Activated T-cell treated with anti-CD3 and anti-CD28 coated beads for 48 hours (primary cell): ENCODE measurements around the gene CFAP68.

Experiments
- DNase-seq: peaks from one replicate; pipeline ENCODE4 v3.0.0-alpha.2; 2020; ENCODE audit warnings: low read depth

The CFAP68 gene

DNA sequence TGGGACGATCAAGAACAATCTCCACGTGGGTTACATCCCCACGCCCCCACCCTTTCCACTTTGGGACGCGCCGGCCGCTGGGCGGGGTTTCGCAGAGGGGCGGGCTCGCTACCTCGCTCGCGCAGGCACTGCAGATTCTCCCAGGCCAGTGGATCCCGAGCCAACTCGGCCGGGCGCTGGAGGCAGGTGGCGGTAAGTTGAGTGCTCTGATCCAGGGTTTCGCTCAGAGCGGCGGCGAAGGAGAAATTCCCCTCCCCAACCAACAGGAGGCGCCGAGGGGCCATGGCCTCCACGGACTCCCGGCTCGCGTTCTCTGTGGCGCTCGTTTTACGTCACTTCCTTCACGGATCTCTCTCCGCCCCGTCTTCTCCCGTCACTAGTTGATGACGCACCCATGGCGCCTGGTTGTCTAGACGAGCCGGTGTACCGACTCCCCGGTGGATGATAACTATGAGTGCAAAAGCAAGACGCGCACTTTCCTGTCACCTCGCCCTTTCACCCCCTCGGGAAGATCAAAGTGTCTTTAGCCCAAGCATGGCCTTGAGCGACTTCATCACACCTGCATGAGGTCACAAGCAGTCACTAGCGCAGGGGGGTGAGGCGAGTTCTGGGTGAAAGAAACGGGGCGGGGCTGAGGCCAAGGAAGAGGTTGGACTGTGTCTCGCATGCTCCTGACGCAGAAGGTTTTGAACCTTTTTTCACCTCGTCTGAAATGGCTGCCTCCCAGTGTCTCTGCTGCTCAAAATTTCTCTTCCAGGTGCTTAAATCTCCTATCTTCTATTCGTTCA, at the start of gene CFAP68, which contains the start of gene FDXACB1:
TSS of gene CFAP68 (plus strand) at position 693 of the 788 bp plus-strand sequence. CDS start at position 713, 20 bp downstream.
TSS of gene FDXACB1 (minus strand) at position 317 of the 788 bp plus-strand sequence. CDS start at position 284, 33 bp downstream.
- peak; percentile 90 for DNase-seq

GRCh38 chr11:111833524-111833923, 45.8 kb upstream of the CFAP68 start:
- no peak for DNase-seq

- DNase-seq, result no peak
Measured at GRCh38 chr11:111834432-111835163, 44.7 kb upstream of the CFAP68 start.

DNA sequence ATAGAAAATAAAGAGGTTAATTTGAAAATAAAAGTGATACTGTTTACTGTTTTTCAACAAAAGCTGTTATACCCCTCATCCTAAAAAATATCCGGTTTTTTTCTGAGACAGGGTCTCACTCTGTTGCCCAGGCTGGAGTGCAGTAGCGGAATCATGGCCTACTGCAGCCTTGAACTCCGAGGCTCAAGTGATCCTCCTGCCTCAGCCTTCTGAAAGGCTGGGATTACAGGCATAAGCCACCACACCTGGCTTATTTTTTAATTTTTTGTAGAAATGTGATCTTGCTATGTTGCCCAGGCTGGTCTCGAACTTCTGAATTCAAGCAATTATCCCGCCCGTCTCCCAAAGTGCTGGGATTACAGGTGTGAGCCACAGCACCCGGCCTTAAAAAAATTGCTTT, 43.7 kb upstream of the CFAP68 start:
- no peak for DNase-seq

- DNase-seq, result no peak
Measured at GRCh38 chr11:111836162-111836561, 43.2 kb upstream of the CFAP68 start.

GRCh38 chr11:111836721-111837120, 42.6 kb upstream of the CFAP68 start:
- DNase-seq, result no peak

GRCh38 chr11:111837366-111837891, 41.9 kb upstream of the CFAP68 start:
- no peak for DNase-seq

GRCh38 chr11:111838054-111838453, 41.3 kb upstream of the CFAP68 start:
- no peak for DNase-seq

- DNase-seq, result no peak
Measured at GRCh38 chr11:111840143-111840542, 39.2 kb upstream of the CFAP68 start.

DNA sequence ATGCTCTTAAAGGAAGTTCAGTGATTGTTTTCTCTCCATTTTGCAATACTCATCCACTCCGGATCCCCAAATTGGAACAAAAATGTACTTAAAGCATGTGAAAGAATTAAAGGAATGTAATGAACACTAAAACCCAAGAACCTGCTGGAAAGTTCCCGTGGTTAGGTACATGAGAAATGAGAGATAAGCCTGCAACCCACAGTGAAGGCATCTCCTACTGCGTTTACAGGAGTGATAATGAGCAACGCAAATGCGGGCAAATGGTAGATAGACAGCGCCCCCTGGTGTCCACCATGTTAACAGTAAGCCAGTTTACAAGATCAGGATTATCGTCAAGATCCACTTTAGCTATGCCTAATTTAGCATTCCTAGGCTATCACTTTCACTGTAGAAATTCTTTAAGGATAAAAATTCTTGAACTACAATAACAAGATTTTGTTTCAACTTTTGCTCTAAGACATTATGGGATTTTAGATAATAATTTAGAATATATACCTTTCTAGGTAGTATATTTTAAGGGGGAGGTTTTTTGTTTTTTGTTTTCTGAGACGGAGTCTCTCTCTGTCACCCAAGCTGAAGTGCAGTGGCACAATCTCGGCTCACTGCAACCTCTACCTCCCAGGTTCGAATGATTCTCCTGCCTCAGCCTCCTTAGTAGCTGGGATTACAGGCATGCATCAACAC, 37.8 kb upstream of the CFAP68 start:
- peak; percentile 73 for DNase-seq

- DNase-seq, result no peak
Measured at GRCh38 chr11:111843661-111844060, 35.7 kb upstream of the CFAP68 start.

DNA sequence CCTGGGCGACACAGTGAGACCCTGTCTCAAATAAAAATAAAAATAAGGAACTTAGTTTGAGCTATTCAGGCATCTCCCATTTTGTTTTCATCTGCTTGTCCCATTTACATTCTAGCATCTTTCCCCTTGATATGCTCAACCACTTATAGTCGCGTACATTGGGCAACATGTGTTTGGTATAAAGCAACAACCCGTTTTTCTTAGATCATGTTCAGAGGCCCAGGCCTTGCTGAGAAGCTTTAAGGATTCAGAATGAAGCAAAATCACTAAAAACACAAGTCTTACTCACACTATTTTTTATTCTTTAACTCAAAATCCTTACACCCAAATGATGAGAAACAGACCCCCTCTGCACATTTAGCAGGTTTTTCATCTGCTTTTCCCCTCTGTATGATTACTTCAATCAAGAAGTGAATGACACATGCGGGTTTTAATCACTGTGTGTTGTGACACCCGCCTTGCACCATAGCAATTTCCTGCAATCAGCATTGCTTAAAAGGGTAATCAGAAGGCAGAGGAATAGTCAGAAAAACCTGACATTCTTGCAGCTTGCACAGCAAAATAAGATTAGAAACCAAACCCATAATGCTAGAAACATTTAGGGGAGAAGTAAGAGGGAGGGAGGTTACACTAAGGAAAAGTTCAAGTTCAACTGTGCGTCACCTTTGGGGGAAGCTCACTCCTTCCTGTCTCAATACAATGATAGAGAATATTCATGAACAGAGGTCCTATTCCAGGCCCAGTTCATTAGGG, 33.9 kb upstream of the CFAP68 start:
- DNase-seq, result no peak

- no peak for DNase-seq
Measured at GRCh38 chr11:111846063-111846462, 33.3 kb upstream of the CFAP68 start.

GRCh38 chr11:111846636-111847035, 32.7 kb upstream of the CFAP68 start:
- DNase-seq, result no peak

GRCh38 chr11:111849631-111850030, 29.7 kb upstream of the CFAP68 start:
- no peak for DNase-seq

DNA sequence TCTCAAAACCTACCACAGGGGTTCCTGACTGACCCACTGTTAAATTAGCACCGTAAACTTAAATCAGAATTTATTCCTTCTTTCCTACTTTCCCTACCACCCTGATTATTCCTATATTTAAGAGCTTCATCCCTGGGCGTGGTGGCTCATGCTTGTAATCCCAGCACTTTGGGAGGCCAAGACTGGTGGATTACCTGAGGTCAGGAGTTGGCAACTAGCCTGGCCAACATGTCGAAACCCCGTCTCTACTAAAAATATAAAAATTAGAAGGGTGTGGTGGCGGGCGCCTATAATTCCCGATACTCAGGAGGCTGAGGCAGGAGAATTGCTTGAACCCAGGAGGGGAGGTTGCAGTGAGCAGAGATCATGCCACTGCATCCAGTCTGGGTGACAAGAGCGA, 28.3 kb upstream of the CFAP68 start:
- DNase-seq, result no peak

- no peak for DNase-seq
Measured at GRCh38 chr11:111851636-111852035, 27.7 kb upstream of the CFAP68 start.

GRCh38 chr11:111852103-111852502, 27.2 kb upstream of the CFAP68 start:
- no peak for DNase-seq

DNA sequence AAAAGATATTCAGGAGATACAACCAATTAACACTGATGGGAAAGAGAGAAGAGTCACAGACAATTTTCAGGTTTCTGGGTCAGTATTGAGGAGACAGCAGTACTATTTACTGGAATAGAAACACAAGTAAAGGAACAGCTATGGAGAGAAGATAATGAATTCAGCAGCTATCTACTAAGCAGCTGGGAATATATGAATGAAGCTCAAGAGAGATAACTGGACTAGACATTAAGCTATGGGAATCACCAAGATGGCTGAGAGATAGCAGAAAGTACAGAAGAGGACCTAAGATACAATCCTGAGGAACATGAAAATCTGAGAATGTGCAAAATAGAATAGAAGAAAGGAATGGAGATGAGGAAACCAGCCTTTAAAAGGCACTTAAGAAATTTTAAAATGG, 23.8 kb upstream of the CFAP68 start:
- DNase-seq, result no peak

DNA sequence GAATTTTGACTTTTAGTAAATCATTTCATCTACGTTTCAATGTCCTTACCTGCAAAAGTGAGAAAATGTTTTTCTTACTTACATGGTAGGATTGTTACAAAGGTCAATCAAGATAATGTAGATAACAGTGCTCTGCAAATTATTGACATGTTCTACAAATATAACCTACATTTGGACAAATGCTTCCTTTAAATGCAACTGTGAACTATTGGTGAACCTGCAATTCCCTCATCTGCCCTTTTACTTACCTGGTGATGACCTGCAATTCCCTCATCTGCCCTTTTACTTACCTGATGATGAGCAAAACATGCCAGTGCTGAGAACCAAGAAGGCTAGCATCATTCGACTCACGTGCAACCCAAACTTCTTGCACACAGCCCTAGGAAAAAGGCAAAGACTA, 19.1 kb upstream of the CFAP68 start:
- no peak for DNase-seq

- no peak for DNase-seq
Measured at GRCh38 chr11:111870113-111870512, 9.2 kb upstream of the CFAP68 start.

GRCh38 chr11:111870522-111870885, 8.8 kb upstream of the CFAP68 start:
- no peak for DNase-seq
